GM12873 (cell line): ENCODE results near the gene FREY1.

Experiments
- CTCF ChIP-seq: IDR thresholded peaks from 2 replicates; pipeline ENCODE4 v1.5.1; 2012; ENCODE audit warnings: low read depth, mild to moderate bottlenecking, moderate library complexity, low read length, control low read depth; ENCODE audit not compliant: insufficient read depth; ENCODE audit errors: missing control alignments

The FREY1 gene

DNA sequence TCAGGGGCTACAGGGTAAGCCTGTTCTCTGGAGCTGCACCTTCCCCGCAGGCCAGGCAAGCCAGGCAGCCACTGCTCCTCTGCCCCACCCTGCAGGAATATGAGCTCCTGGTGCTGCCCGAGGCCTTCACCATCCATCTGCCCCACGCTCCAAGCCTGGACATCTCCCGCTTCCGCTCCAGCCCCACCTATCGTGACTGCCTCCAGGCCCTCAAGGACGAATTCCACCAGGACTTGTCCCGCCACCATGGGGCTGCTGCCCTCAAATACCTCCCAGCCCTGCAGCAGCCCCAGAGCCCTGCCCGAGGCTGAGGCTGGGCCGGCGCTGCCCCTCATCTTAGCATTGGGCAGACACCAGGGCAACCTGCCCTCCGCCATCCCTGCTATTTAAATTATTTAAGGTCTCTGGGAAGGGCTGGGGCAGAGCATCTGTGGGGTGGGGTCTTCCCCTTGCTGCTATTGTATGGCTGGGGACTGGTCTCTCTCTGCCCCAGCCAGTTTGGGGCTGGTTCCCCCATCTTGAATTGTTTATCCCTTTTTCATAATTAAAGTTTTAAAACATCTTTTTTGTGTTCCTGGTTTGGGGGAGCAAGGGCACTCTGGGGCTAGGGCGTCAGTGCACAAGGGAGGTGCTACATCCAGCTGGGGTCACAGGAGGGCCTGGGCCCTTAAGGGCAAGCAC, 21.6 kb upstream of the FREY1 start:
- TF ChIP-seq CTCF, result no peak

DNA sequence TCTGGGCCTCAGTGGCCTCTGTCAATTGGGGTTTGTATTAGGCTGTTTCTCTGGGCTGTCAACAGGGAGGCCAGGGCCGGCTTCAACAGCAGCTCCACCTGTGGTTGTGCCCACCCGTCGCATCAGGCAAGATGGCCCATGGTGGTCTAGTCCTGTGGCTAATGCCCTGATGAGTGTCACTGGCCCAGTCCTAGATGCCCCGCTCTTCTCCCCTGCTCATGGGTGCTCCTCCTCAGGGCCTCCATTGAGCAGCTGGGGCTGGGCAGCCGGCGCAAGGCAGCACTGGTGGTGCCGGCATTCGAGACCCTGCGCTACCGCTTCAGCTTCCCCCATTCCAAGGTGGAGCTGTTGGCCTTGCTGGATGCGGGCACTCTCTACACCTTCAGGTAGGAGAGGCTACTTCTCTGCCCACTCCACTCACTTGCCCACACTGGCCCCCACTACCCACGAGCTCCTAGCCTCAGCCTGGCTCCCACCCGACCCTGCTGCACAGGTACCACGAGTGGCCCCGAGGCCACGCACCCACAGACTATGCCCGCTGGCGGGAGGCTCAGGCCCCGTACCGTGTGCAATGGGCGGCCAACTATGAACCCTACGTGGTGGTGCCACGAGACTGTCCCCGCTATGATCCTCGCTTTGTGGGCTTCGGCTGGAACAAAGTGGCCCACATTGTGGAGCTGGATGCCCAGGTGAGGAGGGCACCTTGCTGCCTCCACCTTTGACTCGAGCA, 20.8 kb upstream of the FREY1 start:
- no peak for TF ChIP-seq CTCF

- TF ChIP-seq CTCF, result no peak
These were observed 20.2 kb upstream of the FREY1 start for GRCh38 chr11:45927332-45927683.

DNA sequence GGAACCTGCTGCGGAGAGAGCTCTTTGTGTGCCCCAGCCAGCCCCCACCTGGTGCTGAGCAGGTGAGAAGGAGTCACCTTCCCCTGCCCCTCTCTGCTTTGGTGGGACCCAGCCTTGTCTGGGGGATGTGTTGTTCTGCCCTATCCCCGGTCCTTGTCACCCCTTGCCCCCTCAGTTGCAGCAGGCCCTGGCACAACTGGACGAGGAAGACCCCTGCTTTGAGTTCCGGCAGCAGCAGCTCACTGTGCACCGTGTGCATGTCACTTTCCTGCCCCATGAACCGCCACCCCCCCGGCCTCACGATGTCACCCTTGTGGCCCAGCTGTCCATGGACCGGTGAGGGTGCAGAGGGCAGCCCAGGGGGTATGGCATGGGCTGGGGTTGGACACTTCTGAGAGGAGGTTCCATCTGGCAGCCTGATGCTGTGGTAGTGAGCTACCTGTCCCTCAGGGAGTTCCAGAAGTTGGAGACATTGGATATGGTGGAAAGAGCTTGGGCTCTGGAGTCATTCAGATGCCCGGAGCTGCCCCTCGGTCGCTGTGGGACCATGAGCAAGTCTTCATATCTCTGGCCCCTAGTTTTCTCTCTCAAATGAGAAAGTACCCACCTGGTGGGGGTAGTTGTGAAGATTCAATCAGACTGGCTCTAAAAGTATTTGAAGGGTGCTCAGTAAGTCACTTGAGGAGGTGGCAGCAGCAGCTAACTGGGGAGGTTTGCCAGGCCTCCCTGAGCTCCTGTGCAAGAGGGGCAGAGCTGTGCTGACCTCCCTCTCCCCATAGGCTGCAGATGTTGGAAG, 19.7 kb upstream of the FREY1 start:
- TF ChIP-seq CTCF, result no peak

DNA sequence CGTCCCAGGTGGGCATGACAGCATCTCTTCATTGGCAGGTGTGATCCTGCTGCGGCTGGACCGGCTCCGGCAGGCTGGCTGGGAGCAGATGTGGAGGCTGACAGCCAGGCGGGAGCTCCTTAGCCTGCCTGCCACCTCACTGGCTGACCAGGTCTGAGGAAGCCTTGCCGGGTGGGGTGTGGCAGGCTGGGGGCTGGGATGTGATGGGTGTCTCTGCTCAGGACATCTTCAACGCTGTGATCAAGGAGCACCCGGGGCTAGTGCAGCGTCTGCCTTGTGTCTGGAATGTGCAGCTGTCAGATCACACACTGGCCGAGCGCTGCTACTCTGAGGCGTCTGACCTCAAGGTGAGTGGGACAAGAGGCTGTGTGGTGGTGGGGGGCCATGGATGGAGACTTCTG, 18.9 kb upstream of the FREY1 start:
- no peak for TF ChIP-seq CTCF

- no peak for TF ChIP-seq CTCF
These were observed 18.5 kb upstream of the FREY1 start for GRCh38 chr11:45925550-45925949.

- TF ChIP-seq CTCF, result no peak
These were observed 17.9 kb upstream of the FREY1 start for GRCh38 chr11:45924927-45925326.
